Ovary (tissue), 3 donors: Measurements from ENCODE around the gene GATB.

Experiments used
- CTCF ChIP-seq, 3 donors: fragments of 450-650 bp in 2 of 3; fragments of 200-600 bp in 1 of 3; IDR thresholded peaks; one replicate each; pipeline versions ENCODE4 v1.5.1 to v1.8.0; 2016 to 2022; ENCODE audit warnings: antibody characterized with exemption in 3 of 3, mild to moderate bottlenecking in 1 of 3
- EP300 ChIP-seq: sonication (generic); formaldehyde crosslinking; IDR thresholded peaks from one replicate; pipeline ENCODE4 v1.6.1; 2017; ENCODE audit warnings: antibody characterized with exemption
- POLR2A ChIP-seq: fragments of 450-650 bp; IDR thresholded peaks from one replicate; pipeline ENCODE4 v1.6.1; 2017; ENCODE audit warnings: antibody characterized with exemption, mild to moderate bottlenecking, moderate library complexity
- donor health status: DM: no; HTN: no; CAD: no.

GRCh38 chr4:151753056-151753455 lies 7.8 kb downstream of the GATB start:
- TF ChIP-seq CTCF (IDR thresholded peaks at IDR 0.05) (no peak), POLR2A (no peak), EP300 (no peak)
